Testis (tissue), 2 donors: Measurements from ENCODE around the gene MAPKAPK3.

Experiments used
- POLR2A ChIP-seq: fragments of 450-650 bp; IDR thresholded peaks from one replicate; pipeline ENCODE4 v1.6.1; 2017; ENCODE audit warnings: antibody characterized with exemption, mild to moderate bottlenecking, moderate library complexity
- TF ChIP-seq, protein P1 (sequence below), 3 experiments: fragments of 450-650 bp in 2 of 3; fragments of 200-600 bp in 1 of 3; sonication (generic) in 1 of 3; IDR thresholded peaks; one replicate each; pipeline ENCODE4 v1.5.1; 2016 to 2019; ENCODE audit warnings: antibody characterized with exemption in 3 of 3, mild to moderate bottlenecking in 2 of 3, moderate library complexity in 1 of 3

- no peak for TF ChIP-seq POLR2A
- TF ChIP-seq, protein P1, sequence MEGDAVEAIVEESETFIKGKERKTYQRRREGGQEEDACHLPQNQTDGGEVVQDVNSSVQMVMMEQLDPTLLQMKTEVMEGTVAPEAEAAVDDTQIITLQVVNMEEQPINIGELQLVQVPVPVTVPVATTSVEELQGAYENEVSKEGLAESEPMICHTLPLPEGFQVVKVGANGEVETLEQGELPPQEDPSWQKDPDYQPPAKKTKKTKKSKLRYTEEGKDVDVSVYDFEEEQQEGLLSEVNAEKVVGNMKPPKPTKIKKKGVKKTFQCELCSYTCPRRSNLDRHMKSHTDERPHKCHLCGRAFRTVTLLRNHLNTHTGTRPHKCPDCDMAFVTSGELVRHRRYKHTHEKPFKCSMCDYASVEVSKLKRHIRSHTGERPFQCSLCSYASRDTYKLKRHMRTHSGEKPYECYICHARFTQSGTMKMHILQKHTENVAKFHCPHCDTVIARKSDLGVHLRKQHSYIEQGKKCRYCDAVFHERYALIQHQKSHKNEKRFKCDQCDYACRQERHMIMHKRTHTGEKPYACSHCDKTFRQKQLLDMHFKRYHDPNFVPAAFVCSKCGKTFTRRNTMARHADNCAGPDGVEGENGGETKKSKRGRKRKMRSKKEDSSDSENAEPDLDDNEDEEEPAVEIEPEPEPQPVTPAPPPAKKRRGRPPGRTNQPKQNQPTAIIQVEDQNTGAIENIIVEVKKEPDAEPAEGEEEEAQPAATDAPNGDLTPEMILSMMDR (IDR thresholded peaks at IDR 0.05) = peak in 2 of 3 experiments; percentile 14 to 31
Observed at GRCh38 chr3:50675179-50676030, 58.5 kb downstream of the MAPKAPK3 start.
